Activated naive CD8-positive, alpha-beta T cell (primary cell): ENCODE measurements around the gene COMTD1.

Experiments used
- H3K27ac Mint-ChIP-seq: one replicate; pipeline ENCODE4 v1.8.0; 2021; ENCODE audit warnings: mixed read lengths
- H3K27me3 Mint-ChIP-seq: one replicate; pipeline ENCODE4 v1.8.0; 2021; ENCODE audit warnings: mixed read lengths
- H3K36me3 Mint-ChIP-seq: one replicate; pipeline ENCODE4 v1.8.0; 2021; ENCODE audit warnings: mixed read lengths
- H3K4me1 Mint-ChIP-seq: one replicate; pipeline ENCODE4 v1.8.0; 2021; ENCODE audit warnings: low read depth, mixed read lengths
- H3K4me3 Mint-ChIP-seq: one replicate; pipeline ENCODE4 v1.8.0; 2021; ENCODE audit warnings: mild to moderate bottlenecking, mixed read lengths
- H3K9me3 Mint-ChIP-seq: one replicate; pipeline ENCODE4 v1.8.0; 2021; ENCODE audit warnings: low read depth, mixed read lengths

The COMTD1 gene

GRCh38 chr10:75235375-75236177, at the start of gene COMTD1:
Gene COMTD1 (minus strand): TSS chr10:75235957. CDS start chr10:75235928, 29 bp downstream.
- no peaks in the 10 kb centered on the region for H3K9me3 Mint-ChIP-seq
- peak within 1 kb of the TSS; percentile 91 for H3K27ac Mint-ChIP-seq
- peak within 1 kb of the TSS; percentile 83 for H3K4me3 Mint-ChIP-seq
- H3K36me3 Mint-ChIP-seq: peaks cover 7% of the 10 kb centered on the region
- no peaks in the 10 kb centered on the region for H3K27me3 Mint-ChIP-seq
- H3K4me1 Mint-ChIP-seq: peaks cover 17% of the 10 kb centered on the region

- Mint-ChIP-seq H3K9me3 (no peaks in the 10 kb centered on the region), H3K4me1 (no peaks in the 10 kb centered on the region), H3K27me3 (peaks cover 17% of the 10 kb centered on the region), H3K36me3 (no peaks in the 10 kb centered on the region), H3K27ac (no peak overlapping the region), H3K4me3 (no peak overlapping the region)
Measured at GRCh38 chr10:75283671-75284470, 48.1 kb upstream of the COMTD1 start.

- H3K9me3 Mint-ChIP-seq: no peaks in the 10 kb centered on the region
- no peak overlapping the region for H3K27ac Mint-ChIP-seq
- H3K27me3 Mint-ChIP-seq: peaks cover 17% of the 10 kb centered on the region
- H3K36me3 Mint-ChIP-seq: no peaks in the 10 kb centered on the region
- H3K4me1 Mint-ChIP-seq: no peaks in the 10 kb centered on the region
- H3K4me3 Mint-ChIP-seq: no peak overlapping the region
Measured at GRCh38 chr10:75283078-75283670, 47.4 kb upstream of the COMTD1 start.

GRCh38 chr10:75281974-75282373, 46.2 kb upstream of the COMTD1 start:
- Mint-ChIP-seq H3K27ac (no peak overlapping the region), H3K4me3 (no peak overlapping the region), H3K27me3 (peaks cover 17% of the 10 kb centered on the region), H3K4me1 (no peaks in the 10 kb centered on the region), H3K36me3 (no peaks in the 10 kb centered on the region), H3K9me3 (no peaks in the 10 kb centered on the region)

DNA sequence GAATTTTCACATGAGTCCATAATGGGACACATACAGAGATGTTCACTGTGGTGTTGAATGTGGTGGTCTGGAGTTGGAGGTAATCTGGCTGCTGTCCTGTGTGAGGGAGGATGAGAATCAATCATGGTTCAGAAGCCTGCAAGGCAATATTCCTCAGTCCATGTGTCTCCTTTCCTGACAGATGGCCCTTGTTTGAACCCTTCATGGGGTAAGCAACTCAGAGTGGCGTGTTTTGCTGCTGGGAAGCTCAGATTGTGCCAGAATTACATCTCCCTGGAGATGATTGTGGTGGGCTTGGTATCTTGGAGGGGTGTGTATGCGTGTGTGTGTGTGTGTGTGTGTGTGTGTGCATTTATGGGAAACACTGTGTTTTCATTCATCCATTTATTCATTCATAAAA, 44.5 kb upstream of the COMTD1 start:
- no peak overlapping the region for H3K27ac Mint-ChIP-seq
- H3K4me1 Mint-ChIP-seq: no peaks in the 10 kb centered on the region
- H3K9me3 Mint-ChIP-seq: no peaks in the 10 kb centered on the region
- H3K27me3 Mint-ChIP-seq: peaks cover 12% of the 10 kb centered on the region
- no peaks in the 10 kb centered on the region for H3K36me3 Mint-ChIP-seq
- H3K4me3 Mint-ChIP-seq: no peak overlapping the region

GRCh38 chr10:75276069-75276872, 40.5 kb upstream of the COMTD1 start:
- Mint-ChIP-seq H3K36me3 (no peaks in the 10 kb centered on the region), H3K4me1 (no peaks in the 10 kb centered on the region), H3K27ac (no peak overlapping the region), H3K9me3 (no peaks in the 10 kb centered on the region), H3K4me3 (no peak overlapping the region), H3K27me3 (peaks cover 5% of the 10 kb centered on the region)

- Mint-ChIP-seq H3K36me3 (no peaks in the 10 kb centered on the region), H3K4me1 (no peaks in the 10 kb centered on the region), H3K4me3 (no peak overlapping the region), H3K9me3 (no peaks in the 10 kb centered on the region), H3K27me3 (peaks cover 3% of the 10 kb centered on the region), H3K27ac (no peak overlapping the region)
Measured at GRCh38 chr10:75272896-75273295, 37.1 kb upstream of the COMTD1 start.

DNA sequence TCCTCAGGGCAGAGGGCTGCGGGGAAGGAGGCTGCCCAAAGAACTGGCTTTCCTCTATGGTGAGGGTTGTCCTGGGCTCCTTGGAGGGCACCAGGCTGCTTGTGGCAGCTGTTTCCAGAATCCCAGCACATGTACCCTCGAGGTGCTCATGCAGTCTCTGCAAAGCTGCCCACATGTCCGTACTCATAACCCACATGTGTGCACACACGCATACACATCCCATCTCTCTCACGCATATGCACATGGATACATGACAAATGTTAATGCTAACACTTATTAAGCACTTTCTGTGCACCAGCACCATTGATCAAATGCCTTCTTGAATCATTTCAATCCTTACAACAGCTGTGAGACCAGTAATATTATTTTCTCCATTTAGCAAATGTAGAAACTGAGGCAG, 36.3 kb upstream of the COMTD1 start:
- no peak overlapping the region for H3K4me3 Mint-ChIP-seq
- H3K27ac Mint-ChIP-seq: no peak overlapping the region

DNA sequence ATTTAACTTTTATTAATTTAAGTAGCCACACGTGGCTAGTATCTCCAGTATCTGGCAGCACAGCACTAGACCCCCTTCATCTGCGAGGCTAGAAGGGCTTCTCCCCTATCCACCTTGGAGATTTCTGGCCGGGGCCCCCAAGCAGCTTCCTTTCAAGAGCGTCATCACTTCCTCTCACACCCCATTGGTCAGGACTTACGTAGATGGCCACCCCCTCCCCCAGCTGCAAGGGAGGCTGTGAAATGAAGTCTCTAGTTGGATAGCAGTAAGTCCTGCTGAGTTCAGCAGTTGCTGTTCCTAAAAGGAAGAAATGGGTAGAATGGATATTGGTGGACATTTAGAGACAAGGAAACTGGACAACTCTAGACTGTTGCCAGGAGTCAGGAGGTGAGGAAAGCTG, 33.8 kb upstream of the COMTD1 start:
- no peaks in the 10 kb centered on the region for H3K36me3 Mint-ChIP-seq
- no peaks in the 10 kb centered on the region for H3K4me1 Mint-ChIP-seq
- no peak overlapping the region for H3K27ac Mint-ChIP-seq
- no peaks in the 10 kb centered on the region for H3K9me3 Mint-ChIP-seq
- peaks cover 2% of the 10 kb centered on the region for H3K27me3 Mint-ChIP-seq
- H3K4me3 Mint-ChIP-seq: no peak overlapping the region

More for the DNA sequence above, 36.3 kb upstream of the COMTD1 start:
- no peaks in the 10 kb centered on the region for H3K4me1 Mint-ChIP-seq
- no peaks in the 10 kb centered on the region for H3K9me3 Mint-ChIP-seq
- no peaks in the 10 kb centered on the region for H3K36me3 Mint-ChIP-seq
- peaks cover 3% of the 10 kb centered on the region for H3K27me3 Mint-ChIP-seq

DNA sequence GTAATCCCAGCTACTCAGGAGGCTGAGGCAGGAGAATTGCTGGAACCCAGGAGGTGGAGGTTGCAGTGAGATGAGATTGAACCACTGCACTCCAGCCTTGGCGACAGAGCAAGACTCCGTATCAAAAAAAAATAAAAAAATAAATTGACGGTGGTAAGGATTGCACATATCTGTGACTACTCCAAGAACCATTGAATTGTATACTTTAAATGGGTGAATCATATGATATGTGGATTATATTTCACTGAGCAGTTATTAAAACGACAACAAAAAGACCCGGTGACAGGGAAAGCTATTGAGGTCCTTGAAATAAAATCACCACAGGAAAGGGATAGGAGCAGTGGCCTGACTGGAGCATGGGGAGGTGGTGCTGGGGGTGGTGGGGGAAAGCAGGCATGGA, 31.2 kb upstream of the COMTD1 start:
- Mint-ChIP-seq H3K27ac (no peak overlapping the region), H3K4me1 (no peaks in the 10 kb centered on the region), H3K27me3 (no peaks in the 10 kb centered on the region), H3K36me3 (no peaks in the 10 kb centered on the region), H3K4me3 (no peak overlapping the region), H3K9me3 (no peaks in the 10 kb centered on the region)

DNA sequence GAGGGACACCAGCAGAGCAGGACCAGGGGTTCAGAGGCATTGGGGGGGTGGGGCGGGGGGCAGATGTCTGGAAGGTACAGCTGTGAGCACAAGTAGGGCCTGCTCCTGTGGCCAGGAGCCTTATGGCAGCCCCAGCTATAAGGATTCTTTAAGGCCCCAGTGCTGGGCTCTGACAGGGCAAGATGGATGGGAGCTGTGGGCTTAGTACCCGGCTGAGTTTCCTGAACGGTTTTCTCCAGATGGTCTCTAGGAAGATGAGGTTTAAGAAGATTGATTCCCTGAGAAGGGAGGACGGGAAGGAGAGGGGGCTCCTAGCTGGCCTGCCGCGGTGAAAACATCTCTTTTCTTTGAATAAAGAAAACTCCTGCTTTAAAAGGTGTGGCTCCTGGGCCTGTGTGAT, 30.1 kb upstream of the COMTD1 start:
- no peaks in the 10 kb centered on the region for H3K4me1 Mint-ChIP-seq
- no peaks in the 10 kb centered on the region for H3K36me3 Mint-ChIP-seq
- H3K4me3 Mint-ChIP-seq: no peak overlapping the region
- no peaks in the 10 kb centered on the region for H3K27me3 Mint-ChIP-seq
- H3K27ac Mint-ChIP-seq: no peak overlapping the region
- no peaks in the 10 kb centered on the region for H3K9me3 Mint-ChIP-seq

- Mint-ChIP-seq H3K9me3 (no peaks in the 10 kb centered on the region), H3K4me3 (no peak overlapping the region), H3K27ac (no peak overlapping the region), H3K27me3 (no peaks in the 10 kb centered on the region), H3K36me3 (no peaks in the 10 kb centered on the region), H3K4me1 (no peaks in the 10 kb centered on the region)
Measured at GRCh38 chr10:75263806-75264205, 28.0 kb upstream of the COMTD1 start.

GRCh38 chr10:75261813-75262705, 26.3 kb upstream of the COMTD1 start:
- no peak overlapping the region for H3K4me3 Mint-ChIP-seq

DNA sequence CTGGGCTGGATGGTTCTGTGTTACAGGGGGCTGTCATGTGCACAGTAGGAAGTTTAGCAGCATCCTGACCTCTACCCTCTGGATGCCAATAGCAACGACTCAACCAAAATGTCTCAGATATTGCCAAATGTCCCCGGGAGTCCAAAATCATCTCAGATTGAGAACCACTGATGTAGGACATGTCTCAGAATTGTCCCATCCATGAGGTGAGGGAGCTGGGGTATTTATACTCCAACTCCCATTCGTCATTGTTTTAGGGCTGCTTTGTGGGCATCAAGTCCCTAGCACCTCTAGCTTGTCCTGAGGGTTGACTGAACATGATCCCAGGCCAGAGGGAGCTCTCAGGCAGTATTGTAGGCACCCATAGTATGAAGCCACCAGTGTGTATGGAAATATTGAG, 25.2 kb upstream of the COMTD1 start:
- Mint-ChIP-seq H3K9me3 (no peaks in the 10 kb centered on the region), H3K27me3 (no peaks in the 10 kb centered on the region), H3K4me3 (no peak overlapping the region), H3K27ac (no peak overlapping the region), H3K4me1 (no peaks in the 10 kb centered on the region), H3K36me3 (no peaks in the 10 kb centered on the region)

More at GRCh38 chr10:75261813-75262705, 26.3 kb upstream of the COMTD1 start:
- H3K4me1 Mint-ChIP-seq: no peaks in the 10 kb centered on the region
- no peaks in the 10 kb centered on the region for H3K36me3 Mint-ChIP-seq
- H3K27ac Mint-ChIP-seq: no peak overlapping the region
- no peaks in the 10 kb centered on the region for H3K9me3 Mint-ChIP-seq
- no peaks in the 10 kb centered on the region for H3K27me3 Mint-ChIP-seq
